ENCODE measurements around the gene FADS1. TPM values are rescaled to one million over a fixed set of nuclear protein-coding genes. Genes with fewer than 3 reads are reported as not detected.

FADS1 gene
- total RNA-seq, 1 experiment from 2014 or later: 105 TPM

GRCh38 chr11:61779666-61780525 is 36.9 kb downstream of the FADS1 start:
- ChIA-PET POLR2A (no interaction called here), CTCF (interaction anchor here (0.5 to 10.0 kb wide), 6 partner anchors 8 to 206 kb away, joined by 3 to 106 read pairs (median 6); no protein-coding TSS in a partner anchor)
- no peak overlapping the region for H3K4me3 Mint-ChIP-seq
- H3K27me3 Mint-ChIP-seq (ENCODE audit: low read depth): peaks cover 7% of the 10 kb centered on the region; the same call in 1 of the 2 replicates
- H3K27ac Mint-ChIP-seq: no peak overlapping the region
- ATAC-seq (no peak), DNase-seq (ENCODE audit: low spot score) (no peak)
- H3K4me1 Mint-ChIP-seq: peaks cover 10% of the 10 kb centered on the region
- TF ChIP-seq ELF4 (CRISPR knock-in tag; IDR thresholded peaks at IDR 0.05; ENCODE audit: low read depth) (no peak), IRF2 (CRISPR knock-in tag; IDR thresholded peaks at IDR 0.05; ENCODE audit: borderline replicate concordance, low read depth) (no peak), ETV6 (CRISPR knock-in tag; IDR thresholded peaks at IDR 0.05) (no peak), RORB (CRISPR knock-in tag; IDR thresholded peaks at IDR 0.05) (no peak), SOX15 (CRISPR knock-in tag; IDR thresholded peaks at IDR 0.05) (no peak), SP1 (CRISPR knock-in tag; conservative IDR thresholded peaks at IDR 0.05) (no peak)
- TF ChIP-seq, protein P1, sequence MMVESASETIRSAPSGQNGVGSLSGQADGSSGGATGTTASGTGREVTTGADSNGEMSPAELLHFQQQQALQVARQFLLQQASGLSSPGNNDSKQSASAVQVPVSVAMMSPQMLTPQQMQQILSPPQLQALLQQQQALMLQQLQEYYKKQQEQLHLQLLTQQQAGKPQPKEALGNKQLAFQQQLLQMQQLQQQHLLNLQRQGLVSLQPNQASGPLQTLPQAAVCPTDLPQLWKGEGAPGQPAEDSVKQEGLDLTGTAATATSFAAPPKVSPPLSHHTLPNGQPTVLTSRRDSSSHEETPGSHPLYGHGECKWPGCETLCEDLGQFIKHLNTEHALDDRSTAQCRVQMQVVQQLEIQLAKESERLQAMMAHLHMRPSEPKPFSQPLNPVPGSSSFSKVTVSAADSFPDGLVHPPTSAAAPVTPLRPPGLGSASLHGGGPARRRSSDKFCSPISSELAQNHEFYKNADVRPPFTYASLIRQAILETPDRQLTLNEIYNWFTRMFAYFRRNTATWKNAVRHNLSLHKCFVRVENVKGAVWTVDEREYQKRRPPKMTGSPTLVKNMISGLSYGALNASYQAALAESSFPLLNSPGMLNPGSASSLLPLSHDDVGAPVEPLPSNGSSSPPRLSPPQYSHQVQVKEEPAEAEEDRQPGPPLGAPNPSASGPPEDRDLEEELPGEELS (CRISPR knock-in tag; IDR thresholded peaks at IDR 0.05): no peak
- TF ChIP-seq, protein P2, sequence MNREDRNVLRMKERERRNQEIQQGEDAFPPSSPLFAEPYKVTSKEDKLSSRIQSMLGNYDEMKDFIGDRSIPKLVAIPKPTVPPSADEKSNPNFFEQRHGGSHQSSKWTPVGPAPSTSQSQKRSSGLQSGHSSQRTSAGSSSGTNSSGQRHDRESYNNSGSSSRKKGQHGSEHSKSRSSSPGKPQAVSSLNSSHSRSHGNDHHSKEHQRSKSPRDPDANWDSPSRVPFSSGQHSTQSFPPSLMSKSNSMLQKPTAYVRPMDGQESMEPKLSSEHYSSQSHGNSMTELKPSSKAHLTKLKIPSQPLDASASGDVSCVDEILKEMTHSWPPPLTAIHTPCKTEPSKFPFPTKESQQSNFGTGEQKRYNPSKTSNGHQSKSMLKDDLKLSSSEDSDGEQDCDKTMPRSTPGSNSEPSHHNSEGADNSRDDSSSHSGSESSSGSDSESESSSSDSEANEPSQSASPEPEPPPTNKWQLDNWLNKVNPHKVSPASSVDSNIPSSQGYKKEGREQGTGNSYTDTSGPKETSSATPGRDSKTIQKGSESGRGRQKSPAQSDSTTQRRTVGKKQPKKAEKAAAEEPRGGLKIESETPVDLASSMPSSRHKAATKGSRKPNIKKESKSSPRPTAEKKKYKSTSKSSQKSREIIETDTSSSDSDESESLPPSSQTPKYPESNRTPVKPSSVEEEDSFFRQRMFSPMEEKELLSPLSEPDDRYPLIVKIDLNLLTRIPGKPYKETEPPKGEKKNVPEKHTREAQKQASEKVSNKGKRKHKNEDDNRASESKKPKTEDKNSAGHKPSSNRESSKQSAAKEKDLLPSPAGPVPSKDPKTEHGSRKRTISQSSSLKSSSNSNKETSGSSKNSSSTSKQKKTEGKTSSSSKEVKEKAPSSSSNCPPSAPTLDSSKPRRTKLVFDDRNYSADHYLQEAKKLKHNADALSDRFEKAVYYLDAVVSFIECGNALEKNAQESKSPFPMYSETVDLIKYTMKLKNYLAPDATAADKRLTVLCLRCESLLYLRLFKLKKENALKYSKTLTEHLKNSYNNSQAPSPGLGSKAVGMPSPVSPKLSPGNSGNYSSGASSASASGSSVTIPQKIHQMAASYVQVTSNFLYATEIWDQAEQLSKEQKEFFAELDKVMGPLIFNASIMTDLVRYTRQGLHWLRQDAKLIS (CRISPR knock-in tag; IDR thresholded peaks at IDR 0.05; ENCODE audit: borderline replicate concordance): no peak
- TF ChIP-seq, protein P3, sequence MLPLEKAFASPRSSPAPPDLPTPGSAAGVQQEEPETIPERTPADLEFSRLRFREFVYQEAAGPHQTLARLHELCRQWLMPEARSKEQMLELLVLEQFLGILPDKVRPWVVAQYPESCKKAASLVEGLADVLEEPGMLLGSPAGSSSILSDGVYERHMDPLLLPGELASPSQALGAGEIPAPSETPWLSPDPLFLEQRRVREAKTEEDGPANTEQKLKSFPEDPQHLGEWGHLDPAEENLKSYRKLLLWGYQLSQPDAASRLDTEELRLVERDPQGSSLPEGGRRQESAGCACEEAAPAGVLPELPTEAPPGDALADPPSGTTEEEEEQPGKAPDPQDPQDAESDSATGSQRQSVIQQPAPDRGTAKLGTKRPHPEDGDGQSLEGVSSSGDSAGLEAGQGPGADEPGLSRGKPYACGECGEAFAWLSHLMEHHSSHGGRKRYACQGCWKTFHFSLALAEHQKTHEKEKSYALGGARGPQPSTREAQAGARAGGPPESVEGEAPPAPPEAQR (CRISPR knock-in tag; IDR thresholded peaks at IDR 0.05): no peak
- H3K9me3 Mint-ChIP-seq: no peaks in the 10 kb centered on the region
- H3K36me3 Mint-ChIP-seq: peaks cover 5% of the 10 kb centered on the region

DNA sequence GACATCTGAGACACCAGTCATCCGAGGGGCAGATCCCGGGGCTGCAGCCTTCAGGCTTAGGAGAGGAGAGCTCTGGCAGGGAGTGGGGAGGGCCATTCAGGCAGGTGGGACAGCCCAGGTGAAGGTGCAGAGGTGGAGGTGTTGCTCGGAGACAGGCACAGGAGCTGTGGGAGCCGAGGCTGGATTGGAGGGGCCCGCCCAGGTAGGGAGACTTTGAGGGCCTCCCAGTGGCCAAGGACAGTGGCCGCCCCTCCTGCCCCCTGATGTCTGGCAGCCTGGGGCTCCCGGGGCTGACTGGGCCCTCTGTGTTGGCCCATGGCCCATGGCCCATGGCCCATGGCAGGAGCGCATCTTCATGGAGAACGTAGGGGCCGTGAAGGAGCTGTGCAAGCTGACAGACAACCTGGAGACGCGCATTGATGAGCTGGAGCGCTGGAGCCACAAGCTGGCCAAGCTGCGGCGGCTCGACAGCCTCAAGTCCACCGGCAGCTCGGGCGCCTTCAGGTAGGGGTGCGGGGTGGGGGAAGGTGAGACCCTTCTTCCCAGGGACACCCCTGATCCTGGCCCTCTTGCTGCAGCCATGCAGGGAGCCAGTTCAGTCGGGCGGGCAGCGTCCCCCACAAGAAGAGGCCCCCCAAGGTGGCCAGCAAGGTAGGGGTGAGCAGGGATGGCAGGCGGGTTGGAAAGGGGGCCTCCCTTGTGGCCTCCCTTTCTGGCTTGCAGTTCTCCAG is 37.7 kb downstream of the FADS1 start:
- Mint-ChIP-seq H3K27me3 (ENCODE audit: low read depth) (peaks cover 7% of the 10 kb centered on the region; the same call in 1 of the 2 replicates), H3K4me1 (peaks cover 10% of the 10 kb centered on the region), H3K9me3 (no peaks in the 10 kb centered on the region), H3K27ac (no peak overlapping the region), H3K36me3 (no peaks in the 10 kb centered on the region; the same call in 1 of the 2 replicates), H3K4me3 (no peak overlapping the region)
- ChIA-PET POLR2A (no interaction called here), CTCF (interaction anchor here (0.6 to 10.0 kb wide), 5 partner anchors 8 to 30 kb away, joined by 3 to 106 read pairs (median 6); no protein-coding TSS in a partner anchor)
- ATAC-seq (no peak), DNase-seq (ENCODE audit: low spot score) (no peak)
- TF ChIP-seq ATF1 (CRISPR knock-in tag; IDR thresholded peaks at IDR 0.05): no peak
- TF ChIP-seq, protein P1 (CRISPR knock-in tag; IDR thresholded peaks at IDR 0.05): no peak
- no peak for TF ChIP-seq ATF6 (CRISPR knock-in tag; IDR thresholded peaks at IDR 0.05)
- no peak for TF ChIP-seq ZNF423 (CRISPR knock-in tag; IDR thresholded peaks at IDR 0.05)
- TF ChIP-seq EMX1 (CRISPR knock-in tag; IDR thresholded peaks at IDR 0.05): no peak
- TF ChIP-seq, protein P2 (CRISPR knock-in tag; IDR thresholded peaks at IDR 0.05; ENCODE audit: borderline replicate concordance): no peak
- TF ChIP-seq, protein P4, sequence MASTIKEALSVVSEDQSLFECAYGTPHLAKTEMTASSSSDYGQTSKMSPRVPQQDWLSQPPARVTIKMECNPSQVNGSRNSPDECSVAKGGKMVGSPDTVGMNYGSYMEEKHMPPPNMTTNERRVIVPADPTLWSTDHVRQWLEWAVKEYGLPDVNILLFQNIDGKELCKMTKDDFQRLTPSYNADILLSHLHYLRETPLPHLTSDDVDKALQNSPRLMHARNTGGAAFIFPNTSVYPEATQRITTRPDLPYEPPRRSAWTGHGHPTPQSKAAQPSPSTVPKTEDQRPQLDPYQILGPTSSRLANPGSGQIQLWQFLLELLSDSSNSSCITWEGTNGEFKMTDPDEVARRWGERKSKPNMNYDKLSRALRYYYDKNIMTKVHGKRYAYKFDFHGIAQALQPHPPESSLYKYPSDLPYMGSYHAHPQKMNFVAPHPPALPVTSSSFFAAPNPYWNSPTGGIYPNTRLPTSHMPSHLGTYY (CRISPR knock-in tag; IDR thresholded peaks at IDR 0.05): no peak
- no peak for TF ChIP-seq NFATC4 (CRISPR knock-in tag; IDR thresholded peaks at IDR 0.05)
